IPS-11a (cell line): ENCODE data around the gene MYH11.
"Not testable (repeated sequence)": the region's sequence is repeated elsewhere in the genome, so short reads cannot be mapped to it uniquely, and the experiment has no call there.

Source experiments
- H3K4me3 ChIP-seq: one replicate; pipeline ENCODE4 v1.5.1; 2013; ENCODE audit warnings: low read depth, low read length, control low read depth

Gene MYH11

DNA sequence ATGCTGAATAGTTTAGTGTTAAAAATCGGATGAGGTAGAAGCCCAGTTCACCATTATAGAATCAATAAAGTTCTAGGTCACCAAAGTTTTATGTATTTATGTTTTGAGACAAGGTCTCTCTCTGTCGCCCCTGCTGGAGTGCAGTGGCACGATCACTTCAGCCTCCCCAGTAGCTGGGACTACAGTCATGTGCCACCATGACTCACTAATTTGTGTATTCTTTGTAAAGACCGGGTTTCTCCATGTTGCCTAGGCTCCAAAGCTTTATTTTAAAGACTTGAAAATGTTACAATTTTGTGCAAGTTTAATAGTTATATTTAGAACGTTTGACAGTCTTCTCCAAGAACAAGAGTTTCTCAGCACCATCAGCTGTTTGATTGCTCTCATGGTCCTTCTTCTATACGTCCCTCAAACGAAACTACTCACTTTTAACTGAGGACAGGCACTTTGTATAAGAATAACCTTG, 174.7 kb downstream of the MYH11 start:
- no peak overlapping the region for H3K4me3 ChIP-seq

DNA sequence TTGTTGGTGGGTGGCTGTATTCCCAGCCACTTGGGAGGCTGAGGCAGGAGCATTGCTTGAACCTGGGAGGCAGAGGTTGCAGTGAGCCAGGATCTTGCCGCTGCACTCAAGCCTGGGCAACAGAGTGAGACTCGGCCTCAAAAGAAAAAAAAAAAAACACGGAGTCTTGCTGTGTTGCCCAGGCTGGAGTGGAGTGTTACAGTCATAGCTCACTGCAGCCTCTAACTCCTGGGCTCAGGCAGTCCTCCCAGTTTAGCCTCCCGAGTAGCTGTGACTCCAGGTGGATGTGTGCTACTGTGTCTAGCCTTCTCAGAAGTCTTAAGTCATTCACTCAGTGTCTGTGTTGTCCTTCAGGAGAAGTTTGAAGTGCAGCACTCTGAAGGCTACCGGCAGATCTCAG, 179.4 kb downstream of the MYH11 start:
- no peak overlapping the region for H3K4me3 ChIP-seq

DNA sequence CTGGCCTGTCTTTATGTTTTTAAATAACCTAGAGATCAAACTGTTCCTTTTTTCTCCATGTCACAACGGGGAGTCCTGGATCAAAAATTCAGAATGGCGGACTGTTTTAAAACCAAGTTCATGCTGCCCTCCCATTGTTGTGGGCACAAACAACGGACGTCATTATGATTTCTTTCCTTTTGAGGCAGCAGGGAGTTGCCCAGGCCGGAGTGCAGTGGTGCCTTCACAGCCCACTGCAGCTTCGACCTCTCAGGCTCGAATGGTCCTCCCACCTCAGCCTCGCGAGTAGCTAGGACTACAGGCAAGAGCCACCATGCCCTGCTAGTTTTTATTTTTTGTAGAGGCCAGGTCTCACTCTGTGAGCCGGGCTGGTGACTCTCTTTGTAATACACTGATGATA, 180.3 kb downstream of the MYH11 start:
- no peak overlapping the region for H3K4me3 ChIP-seq

DNA sequence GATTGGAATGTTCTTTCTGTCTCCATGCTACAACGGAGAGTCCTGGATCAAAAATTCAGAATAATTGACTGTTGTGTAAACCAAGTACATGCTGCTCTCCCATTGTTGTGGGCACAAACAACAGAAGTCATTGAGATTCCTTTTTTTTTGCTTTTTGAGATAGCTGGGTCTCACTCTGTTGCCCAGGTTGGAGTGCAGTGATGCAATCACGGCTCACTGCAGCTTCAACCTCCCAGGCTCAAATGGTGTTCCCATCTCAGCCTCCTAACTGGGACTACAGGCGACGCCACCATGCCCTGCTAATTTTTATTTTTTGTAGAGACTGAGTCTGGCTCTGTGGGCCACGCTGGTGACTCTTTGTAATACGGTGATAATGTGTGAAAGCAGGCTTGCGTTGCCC, 182.3 kb downstream of the MYH11 start:
- H3K4me3 ChIP-seq = no peak overlapping the region

DNA sequence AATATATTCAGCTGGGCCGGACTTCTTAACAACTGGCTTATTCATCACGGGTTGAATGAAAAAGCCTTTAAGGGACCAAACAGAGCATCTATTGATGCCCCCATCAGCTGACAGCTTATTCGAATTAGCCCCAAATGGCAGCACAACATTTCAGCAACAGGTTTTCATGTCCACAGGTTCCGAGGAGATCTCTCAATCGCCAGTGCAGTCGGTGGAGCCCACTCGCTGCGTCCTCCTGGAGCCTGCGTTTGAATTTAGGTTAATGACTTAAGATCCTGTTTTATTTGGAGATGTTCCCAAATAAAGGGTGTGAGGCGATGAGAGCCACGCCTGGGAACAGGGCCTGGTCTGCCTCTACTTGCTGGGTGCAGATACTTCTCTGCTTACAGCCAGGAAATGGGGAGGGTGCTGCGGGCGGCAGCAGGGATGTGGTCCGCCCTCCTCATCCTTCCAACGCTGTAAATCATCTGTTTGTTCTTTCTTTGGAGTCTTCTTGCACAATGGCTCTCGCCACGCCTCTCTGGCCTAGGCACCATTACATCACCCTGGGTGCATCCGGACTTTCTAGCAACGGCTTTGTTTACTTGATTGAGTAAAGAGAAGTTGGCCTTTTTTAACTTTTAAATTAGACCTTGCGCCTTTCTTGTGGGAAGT, 184.2 kb downstream of the MYH11 start:
- H3K4me3 ChIP-seq = no peak overlapping the region

DNA sequence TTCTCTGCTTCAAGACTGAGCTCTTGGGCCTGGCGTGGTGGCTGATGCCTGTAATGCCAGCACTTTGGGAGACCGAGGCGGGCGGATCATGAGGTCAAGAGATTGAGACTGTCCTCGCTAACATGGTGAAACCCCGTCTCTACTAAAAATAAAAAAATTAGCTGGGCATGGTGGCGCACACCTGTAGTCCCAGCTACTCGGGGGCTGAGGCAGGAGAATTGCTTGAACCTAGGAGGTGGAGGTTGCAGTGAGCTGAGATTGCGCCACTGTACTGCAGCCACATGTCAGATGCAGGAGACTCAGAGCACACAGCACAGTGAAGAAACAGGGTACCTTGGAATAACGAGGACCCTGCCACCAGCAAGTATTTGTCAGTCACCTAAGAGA, 184.7 kb downstream of the MYH11 start:
- not testable (repeated sequence) for H3K4me3 ChIP-seq

DNA sequence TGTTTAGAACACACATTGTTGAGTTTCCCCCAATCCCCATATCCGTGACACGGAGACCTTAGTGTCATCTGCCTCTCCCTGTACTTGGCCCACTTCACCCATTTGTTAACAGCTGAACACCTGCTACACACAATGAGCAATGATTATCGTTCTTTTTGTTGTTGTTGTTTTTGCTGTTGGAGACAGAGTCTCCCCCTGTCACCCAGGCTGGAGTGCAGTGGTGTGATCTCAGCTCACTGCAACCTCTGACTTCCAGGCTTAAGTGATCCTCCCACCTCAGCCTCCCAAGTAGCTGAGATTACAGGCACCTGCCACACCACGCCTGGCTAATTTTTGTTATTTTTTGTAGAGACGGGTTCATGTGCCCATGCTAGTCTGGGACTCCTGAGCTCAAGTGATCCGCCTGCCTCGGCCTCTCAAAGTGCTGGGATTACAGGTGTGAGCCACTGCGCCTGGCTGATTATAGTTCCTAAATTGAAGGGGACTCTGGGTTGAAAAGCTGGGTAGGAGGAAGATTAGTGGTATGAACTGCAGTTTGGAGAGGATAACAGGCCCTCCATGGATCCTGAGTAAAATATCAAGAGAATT, 185.2 kb downstream of the MYH11 start:
- H3K4me3 ChIP-seq = no peak overlapping the region

DNA sequence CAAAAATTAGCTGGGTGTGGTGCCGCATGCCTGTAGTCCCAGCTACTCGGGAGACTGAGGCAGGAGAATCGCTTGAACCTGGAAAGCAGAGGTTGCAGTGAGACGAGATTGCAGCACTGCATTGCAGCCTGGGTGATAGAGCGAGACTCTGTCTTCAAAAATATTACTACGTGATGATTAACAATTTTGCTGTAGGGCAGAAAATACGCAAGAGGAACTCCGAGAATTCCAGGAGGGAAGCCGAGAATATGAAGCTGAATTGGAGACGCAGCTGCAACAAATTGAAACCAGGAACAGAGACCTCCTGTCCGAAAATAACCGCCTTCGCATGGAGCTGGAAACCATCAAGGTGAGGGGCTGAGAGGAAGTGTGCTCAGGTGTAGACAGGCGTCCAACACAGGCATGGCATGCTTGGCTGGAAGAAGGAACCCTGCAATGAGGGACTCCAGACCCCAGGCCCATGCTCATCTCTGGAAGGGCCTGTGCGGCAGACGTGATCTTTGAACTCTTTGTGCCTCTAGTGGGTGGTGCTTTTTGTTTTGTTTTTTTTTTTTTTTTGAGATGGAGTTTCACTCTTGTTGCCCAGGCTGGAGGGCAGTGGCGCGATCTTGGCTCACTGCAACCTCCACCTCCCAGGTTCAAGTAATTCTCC, 189.6 kb downstream of the MYH11 start:
- no peak overlapping the region for H3K4me3 ChIP-seq

DNA sequence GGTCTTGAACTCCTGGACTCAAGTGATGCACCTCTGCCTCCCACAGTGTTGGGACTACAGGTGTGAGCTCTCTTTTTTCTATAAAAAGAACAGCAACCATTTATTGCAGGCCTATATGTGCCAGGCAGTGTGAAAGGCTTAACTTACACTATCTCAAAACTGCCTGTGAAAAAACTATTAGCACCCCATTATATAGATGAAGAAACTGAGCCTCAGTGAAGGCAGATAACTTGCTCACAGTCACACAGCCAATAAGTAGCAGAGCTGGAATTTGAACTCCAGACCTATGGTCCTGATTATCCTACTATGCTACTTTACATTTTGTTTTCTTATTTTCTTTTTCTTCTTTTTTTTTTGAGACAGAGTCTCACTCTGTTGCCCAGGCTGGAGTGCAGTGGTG, 191.7 kb downstream of the MYH11 start:
- no peak overlapping the region for H3K4me3 ChIP-seq

DNA sequence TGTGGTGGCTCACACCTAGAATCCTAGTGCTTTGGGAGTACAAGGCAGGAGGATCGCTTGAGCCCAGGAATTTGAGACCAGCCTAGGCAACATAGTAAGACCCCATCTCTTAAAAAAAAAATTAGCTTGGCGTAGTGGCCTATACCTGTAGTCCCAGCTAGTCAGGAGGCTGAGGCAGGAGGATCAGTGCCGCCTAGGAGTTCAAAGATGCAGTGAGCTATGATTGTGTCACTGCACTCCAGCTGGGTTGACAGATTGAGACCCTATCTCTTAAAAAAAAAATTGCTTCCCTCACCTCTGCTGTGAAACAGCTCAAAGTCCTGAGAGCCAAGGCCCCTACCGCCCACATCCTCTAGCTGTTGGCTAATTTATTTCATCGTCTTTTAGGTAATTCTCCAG, 196.6 kb downstream of the MYH11 start:
- H3K4me3 ChIP-seq = no peak overlapping the region

DNA sequence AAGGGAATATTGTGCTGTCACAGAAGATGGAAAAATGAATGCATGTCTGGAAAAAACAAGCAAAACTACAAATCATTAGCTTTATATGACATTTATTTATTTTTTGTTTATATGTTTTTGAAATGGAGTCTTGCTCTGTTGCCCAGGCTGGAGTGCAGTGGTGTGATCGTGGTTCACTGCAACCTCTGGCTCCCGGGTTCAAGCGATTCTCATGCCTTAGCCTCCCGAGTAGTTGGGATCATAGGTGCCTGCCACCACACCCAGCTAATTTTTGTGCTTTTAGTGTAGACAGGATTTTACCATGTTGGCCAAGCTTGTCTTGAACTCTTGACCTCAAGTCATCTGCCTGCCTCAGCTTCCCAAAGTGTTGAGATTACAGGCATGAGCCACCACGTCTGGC, 198.3 kb downstream of the MYH11 start:
- no peak overlapping the region for H3K4me3 ChIP-seq

DNA sequence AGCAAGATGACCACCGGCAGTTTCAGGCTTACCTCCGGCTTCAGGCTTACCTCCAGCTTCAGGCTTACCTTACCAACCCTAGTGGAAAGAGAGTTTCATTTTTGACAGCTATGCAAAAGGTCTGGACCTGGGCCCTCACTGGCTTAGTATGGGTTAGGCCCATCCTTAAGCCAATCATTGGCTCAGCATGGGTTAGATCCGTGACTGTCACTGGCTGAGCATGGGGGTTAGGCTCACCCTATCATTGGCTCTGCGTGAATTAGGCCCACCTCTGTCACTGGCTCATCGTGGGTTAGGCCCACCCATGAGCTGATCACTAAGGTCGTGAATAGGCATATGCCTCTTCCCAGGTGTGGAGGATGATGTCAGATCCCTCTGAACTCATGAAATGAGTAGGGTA, 198.7 kb downstream of the MYH11 start:
- no peak overlapping the region for H3K4me3 ChIP-seq

DNA sequence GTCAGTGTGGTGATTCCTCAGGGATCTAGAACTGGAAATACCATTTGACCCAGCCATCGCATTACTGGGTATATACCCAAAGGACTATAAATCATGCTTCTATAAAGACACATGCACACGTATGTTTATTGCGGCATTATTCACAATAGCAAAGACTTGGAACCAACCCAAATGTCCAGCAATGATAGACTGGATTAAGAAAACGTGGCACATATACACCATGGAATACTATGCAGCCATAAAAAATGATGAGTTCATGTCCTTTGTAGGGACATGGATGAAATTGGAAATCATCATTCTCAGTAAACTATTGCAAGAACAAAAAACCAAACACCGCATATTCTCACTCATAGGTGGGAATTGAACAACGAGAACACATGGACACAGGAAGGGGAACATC, 201.3 kb downstream of the MYH11 start:
- not testable (repeated sequence) for H3K4me3 ChIP-seq

DNA sequence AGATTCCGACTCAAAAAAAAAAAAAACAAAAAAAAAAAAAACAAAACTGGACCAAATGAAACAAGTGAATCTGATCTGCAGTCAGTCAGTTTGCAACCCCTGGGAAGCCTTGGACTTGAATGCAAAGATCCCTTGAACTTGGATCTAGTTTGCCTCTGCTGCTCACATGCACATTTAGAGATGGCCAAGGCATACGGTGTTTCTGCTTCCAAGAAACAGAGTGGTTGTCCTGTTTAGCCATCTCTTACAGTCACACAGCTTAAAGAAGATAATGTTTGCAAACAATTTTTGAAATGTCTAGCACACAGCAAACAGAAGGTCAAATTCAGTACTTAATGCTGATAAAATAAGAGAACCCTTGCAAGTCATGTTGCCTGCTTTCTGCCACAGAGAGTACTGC, 202.2 kb downstream of the MYH11 start:
- no peak overlapping the region for H3K4me3 ChIP-seq

DNA sequence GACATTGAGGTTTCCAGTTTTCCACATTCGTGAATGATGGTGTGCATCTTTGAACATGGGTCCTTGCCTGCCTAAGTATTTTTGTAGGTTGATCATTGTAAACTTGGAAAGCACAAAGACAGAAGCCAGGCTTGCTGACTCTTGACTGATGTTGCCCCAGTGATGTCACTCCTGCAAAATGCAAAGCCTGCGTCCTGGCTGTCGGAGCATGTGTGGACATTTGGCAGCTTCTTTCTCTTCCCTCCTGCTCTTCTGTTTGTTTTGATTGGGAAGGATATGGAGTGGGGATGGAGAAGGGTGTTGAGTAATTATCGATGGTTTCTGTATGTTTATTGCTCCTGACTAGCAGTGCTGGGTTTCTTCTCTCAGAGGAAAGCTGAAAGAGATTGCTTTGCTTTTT, 203.6 kb downstream of the MYH11 start:
- H3K4me3 ChIP-seq = no peak overlapping the region
